ENCODE results near the gene RAD51B. TPM values are rescaled to one million over a fixed set of nuclear protein-coding genes. Genes with fewer than 3 reads are reported as not detected.

RAD51B gene
- total and polyA plus RNA-seq, 2 experiments from 2014 or later, result 10.1 to 18.0 TPM

GRCh38 chr14:67853715-67854114 is 34.1 kb downstream of the RAD51B start:
- 84% methylated on average over 3 of the region's 3 CpGs for WGBS (ENCODE audit: low lambda C conversion rate, missing lambda C conversion rate)
- Histone ChIP-seq H3K79me2 (no peaks in the 10 kb centered on the region), H3K4me3 (no peak overlapping the region), H3K4me2 (no peak overlapping the region), H3K36me3 (replicated peaks; ENCODE audit: insufficient read depth, low read depth) (no peaks in the 10 kb centered on the region), H3K27me3 (no peaks in the 10 kb centered on the region), H3K9me2 (replicated peaks; ENCODE audit: insufficient read depth) (no peaks in the 10 kb centered on the region), H3K4me1 (ENCODE audit: insufficient read depth) (no peaks in the 10 kb centered on the region), H3K9me3 (ENCODE audit: low read depth) (no peaks in the 10 kb centered on the region), H4K20me1 (ENCODE audit: insufficient read depth, poor library complexity, severe bottlenecking) (no peaks in the 10 kb centered on the region), H3K27ac (no peak overlapping the region), H2AFZ (no peak overlapping the region)
- no peak for DNase-seq (ENCODE audit: low spot score)
- TF ChIP-seq EZH2 (IDR thresholded peaks at IDR 0.05; ENCODE audit: borderline replicate concordance), result no peak
- TF ChIP-seq CTCF (IDR thresholded peaks at IDR 0.05; ENCODE audit: poor library complexity), result no peak
- no peak for TF ChIP-seq EZH2phosphoT487 (IDR thresholded peaks at IDR 0.05; ENCODE audit: low read depth, severe bottlenecking, unreplicated experiment)

GRCh38 chr14:67856827-67857226 is 37.2 kb downstream of the RAD51B start:
- Histone ChIP-seq H3K27me3 (no peaks in the 10 kb centered on the region), H3K4me1 (ENCODE audit: insufficient read depth) (no peaks in the 10 kb centered on the region), H3K36me3 (replicated peaks; ENCODE audit: insufficient read depth, low read depth) (no peaks in the 10 kb centered on the region), H3K9me2 (replicated peaks; ENCODE audit: insufficient read depth) (no peaks in the 10 kb centered on the region), H3K27ac (no peak overlapping the region), H3K4me3 (no peak overlapping the region), H2AFZ (no peak overlapping the region), H3K79me2 (no peaks in the 10 kb centered on the region), H3K9me3 (ENCODE audit: low read depth) (no peaks in the 10 kb centered on the region), H4K20me1 (ENCODE audit: insufficient read depth, poor library complexity, severe bottlenecking) (no peaks in the 10 kb centered on the region), H3K4me2 (no peak overlapping the region)
- no peak for TF ChIP-seq CTCF (IDR thresholded peaks at IDR 0.05; ENCODE audit: poor library complexity)
- TF ChIP-seq EZH2 (IDR thresholded peaks at IDR 0.05; ENCODE audit: borderline replicate concordance), result no peak
- TF ChIP-seq EZH2phosphoT487 (IDR thresholded peaks at IDR 0.05; ENCODE audit: low read depth, severe bottlenecking, unreplicated experiment), result no peak
- WGBS (ENCODE audit: low lambda C conversion rate, missing lambda C conversion rate), result 66% methylated on average over 2 of the region's 2 CpGs
- DNase-seq (ENCODE audit: low spot score), result no peak

GRCh38 chr14:67857778-67858350 is 38.3 kb downstream of the RAD51B start:
- Histone ChIP-seq H3K4me2 (no peak overlapping the region), H3K79me2 (no peaks in the 10 kb centered on the region), H3K36me3 (replicated peaks; ENCODE audit: insufficient read depth, low read depth) (no peaks in the 10 kb centered on the region), H3K27ac (no peak overlapping the region), H4K20me1 (ENCODE audit: insufficient read depth, poor library complexity, severe bottlenecking) (no peaks in the 10 kb centered on the region), H2AFZ (no peak overlapping the region), H3K4me3 (no peak overlapping the region), H3K4me1 (ENCODE audit: insufficient read depth) (no peaks in the 10 kb centered on the region), H3K9me3 (ENCODE audit: low read depth) (no peaks in the 10 kb centered on the region), H3K27me3 (no peaks in the 10 kb centered on the region), H3K9me2 (replicated peaks; ENCODE audit: insufficient read depth) (no peaks in the 10 kb centered on the region)
- no peak for DNase-seq (ENCODE audit: low spot score)
- 93% methylated on average over 20 of the region's 20 CpGs for WGBS (ENCODE audit: low lambda C conversion rate, missing lambda C conversion rate)
- TF ChIP-seq EZH2 (IDR thresholded peaks at IDR 0.05; ENCODE audit: borderline replicate concordance) (no peak), EZH2phosphoT487 (IDR thresholded peaks at IDR 0.05; ENCODE audit: low read depth, severe bottlenecking, unreplicated experiment) (no peak), CTCF (IDR thresholded peaks at IDR 0.05; ENCODE audit: poor library complexity) (no peak)

Data from hepatocyte (in vitro differentiated cells).